K562 (cell line): ENCODE data around the gene GDF2. TPM values are rescaled to one million over a fixed set of nuclear protein-coding genes. Genes with fewer than 3 reads are reported as not detected.

Experiments
- ATAC-seq: fragments of 200-7000 bp; cut with Tn5 transposase; 3 replicates; pipeline ENCODE4 v1.9.1; 2020; ENCODE audit warnings: moderate library complexity
- BruUV-seq: library from RNA; stranded (reverse); fragments of 400-500 nt; replicated peaks from 2 replicates; lab custom pipeline; 2021; lab: Mats Ljungman, UMichigan
- CTCF ChIA-PET: fragments of 300-600 bp; formaldehyde crosslinking; extraction: SDS; loops from one replicate; lab custom pipeline; 2021; ENCODE audit warnings: low intra/inter-chr PET ratio; lab: Yijun Ruan, JAX
- POLR2A ChIA-PET: fragments of 300-600, 350-650 bp; sonication (Branson Sonifier 250); formaldehyde crosslinking; extraction: SDS; loops from one replicate; lab custom pipeline; 2021; ENCODE audit warnings: antibody characterized with exemption, inconsistent platforms; lab: Yijun Ruan, JAX
- DNase-seq, 4 experiments: peaks; one replicate each; pipeline versions ENCODE4 v3.0.0 to v3.0.0-alpha.2; 2011 to 2018; ENCODE audit warnings: low spot score in 3 of 4, mixed read lengths in 3 of 4; ENCODE audit errors: extremely low read depth in 1 of 4
- FAIRE-seq: peaks from 2 replicates; lab custom pipeline; 2011; peaks lifted over from hg19 to GRCh38; lab: Jason Lieb, UNC
- H2AFZ ChIP-seq: 2 replicates; pipeline ENCODE4 v1.6.0; 2011; ENCODE audit warnings: low read depth, low read length, control low read depth, inconsistent platforms
- H3K27ac ChIP-seq: fragments of 200-600 bp; 3 replicates; pipeline ENCODE4 v1.8.0; 2011; ENCODE audit warnings: low read depth, mild to moderate bottlenecking, control low read depth, inconsistent platforms, low read length, moderate library complexity, mixed read lengths; ENCODE audit errors: extremely low read depth
- H3K27me3 ChIP-seq, 2 experiments: fragments of 300-600 bp in 1 of 2; 2 replicates in 1 of 2; 3 replicates in 1 of 2; pipeline versions ENCODE4 v1.6.0 to v1.8.0; 2011; ENCODE audit warnings: inconsistent platforms in 2 of 2, low read length in 2 of 2, mild to moderate bottlenecking in 1 of 2, mixed read lengths in 1 of 2, moderate library complexity in 1 of 2; ENCODE audit not compliant: control insufficient read depth in 2 of 2, insufficient read depth in 2 of 2
- H3K36me3 ChIP-seq: fragments of 300-600 bp; 3 replicates; pipeline ENCODE4 v1.8.0; 2011; ENCODE audit warnings: mild to moderate bottlenecking, low read length, inconsistent platforms; ENCODE audit not compliant: control insufficient read depth, insufficient read depth
- H3K4me1 ChIP-seq, 2 experiments: fragments of 200-600 bp in 1 of 2; replicated peaks in 1 of 2; 2 replicates in 1 of 2; 3 replicates in 1 of 2; pipeline versions ENCODE4 v1.5.1 to v1.8.0; 2011; ENCODE audit warnings: inconsistent platforms in 2 of 2, low read length in 2 of 2, mild to moderate bottlenecking in 1 of 2, mixed read lengths in 1 of 2, moderate library complexity in 1 of 2; ENCODE audit not compliant: control insufficient read depth in 2 of 2, insufficient read depth in 2 of 2
- H3K4me2 ChIP-seq: 2 replicates; pipeline ENCODE4 v1.6.1; 2011; ENCODE audit warnings: low read length, control low read depth, inconsistent platforms, mixed read lengths; ENCODE audit not compliant: insufficient read depth
- H3K4me3 ChIP-seq: fragments of 200-600 bp; sonication (generic), shearing (Covaris generic); 2 replicates; pipeline ENCODE4 v1.5.1; 2016; ENCODE audit warnings: control low read depth, inconsistent platforms
- H3K79me2 ChIP-seq: fragments of 200-600 bp; 3 replicates; pipeline ENCODE4 v1.8.0; 2011; ENCODE audit warnings: low read length, inconsistent platforms; ENCODE audit not compliant: control insufficient read depth, insufficient read depth
- H3K9ac ChIP-seq, 2 experiments: 2 replicates each; pipeline versions ENCODE4 v1.6.0 to v1.6.1; 2011; ENCODE audit warnings: low read depth in 2 of 2, low read length in 2 of 2, control low read depth in 1 of 2, inconsistent platforms in 1 of 2, mild to moderate bottlenecking in 1 of 2, mixed read lengths in 1 of 2; ENCODE audit not compliant: insufficient read depth in 1 of 2
- H3K9me1 ChIP-seq: one replicate; pipeline ENCODE4 v1.6.0; 2011; ENCODE audit warnings: inconsistent platforms, mild to moderate bottlenecking, low read length, moderate library complexity; ENCODE audit not compliant: control insufficient read depth, insufficient read depth
- H3K9me3 ChIP-seq: replicated peaks from 2 replicates; pipeline ENCODE4 v1.5.1; 2011; ENCODE audit warnings: low read depth, low read length, inconsistent platforms; ENCODE audit not compliant: control insufficient read depth, insufficient read depth
- H4K20me1 ChIP-seq: replicated peaks from 2 replicates; pipeline ENCODE4 v1.6.1; 2011; ENCODE audit warnings: low read length, inconsistent platforms, mixed read lengths; ENCODE audit not compliant: control insufficient read depth, insufficient read depth
- BDP1 ChIP-seq: IDR thresholded peaks from 3 replicates; pipeline ENCODE4 v1.6.1; 2011; ENCODE audit not compliant: insufficient read length, insufficient read depth
- CHD1 ChIP-seq: fragments of 200-600 bp; sonication (generic); IDR thresholded peaks from one replicate; pipeline ENCODE4 v1.6.1; 2012; ENCODE audit warnings: mild to moderate bottlenecking, moderate library complexity, low read length, inconsistent platforms
- EP300 ChIP-seq: IDR thresholded peaks from 2 replicates; pipeline ENCODE4 v1.6.1; 2012; ENCODE audit warnings: low read length, improper control_type of control experiment
- MTA1 ChIP-seq: fragments of 450-650 bp; IDR thresholded peaks from 2 replicates; pipeline ENCODE4 v1.6.1; 2017; ENCODE audit warnings: borderline replicate concordance
- NFE2 ChIP-seq: IDR thresholded peaks from 2 replicates; pipeline ENCODE4 v1.6.1; 2014; ENCODE audit warnings: antibody characterized with exemption, low read depth
- POU5F1 ChIP-seq: fragments of 150-350 bp; IDR thresholded peaks from 2 replicates; pipeline ENCODE4 v1.6.1; 2014; ENCODE audit warnings: borderline replicate concordance, low read length, low read depth, mild to moderate bottlenecking; ENCODE audit not compliant: partially characterized antibody
- SMAD4 ChIP-seq: fragments of 250-450 bp; sonication (Bioruptor Pico); conservative IDR thresholded peaks from 2 replicates; pipeline ENCODE4 v1.8.0; 2021; ENCODE audit warnings: inconsistent platforms, mild to moderate bottlenecking, moderate library complexity
- SMARCA5 ChIP-seq: fragments of 450-650 bp; IDR thresholded peaks from 2 replicates; pipeline ENCODE4 v1.6.1; 2016
- SMC3 ChIP-seq: conservative IDR thresholded peaks from 2 replicates; pipeline ENCODE4 v1.6.1; 2011; ENCODE audit warnings: low read depth, low read length, improper control_type of control experiment; ENCODE audit not compliant: insufficient read depth
- ZSCAN29 ChIP-seq: fragments of 450-650 bp; IDR thresholded peaks from 2 replicates; pipeline ENCODE4 v1.6.1; 2017
- whole genome bisulfite sequencing: fragments of 100-300 bp; shearing (Covaris generic); methylation state at CpG from one replicate; pipeline ENCODE4 v1.1.6; 2016; ENCODE audit warnings: low coverage, mixed read lengths; ENCODE audit not compliant: insufficient coverage; ENCODE audit errors: missing lambda C conversion rate; 5-methylcytosine and 5-hydroxymethylcytosine counted together
- in situ Hi-C: fragments of 300-500 bp; cut with MboI; formaldehyde crosslinking; loops from 4 replicates; pipeline ENCODE4 v1.15.0; 2018; ENCODE audit warnings: inconsistent platforms, mixed read lengths
- intact Hi-C: fragments of 100-400 bp; cut with micrococcal nuclease; formaldehyde crosslinking; loops from 2 replicates; pipeline ENCODE4 v1.14.2; 2022
- polyA plus RNA-seq, 8 experiments: library from polyadenylated mRNA; depleted of rRNA in 4 of 8; stranded (reverse) in 5 of 8; unstranded in 3 of 8; fragments of >200 nt; fragmentation: Nextera tagmentation in 2 of 8; fragmentation: Illumina TruSeq in 1 of 8; extraction: Ambion mirVana in 2 of 8; extraction: Trizol in 1 of 8; gene quantifications; 2 replicates each; pipeline versions ENCODE4 v1.2.1 to v1.2.3, GENCODE V29; 2011 to 2014; ENCODE audit warnings: inconsistent platforms in 1 of 8, missing spikeins in 1 of 8
- total RNA-seq, 7 experiments: library from RNA; depleted of rRNA in 6 of 7; stranded (reverse); fragments of >200 nt in 6 of 7; fragmentation: Illumina TruSeq in 2 of 7; extraction: Trizol in 2 of 7; gene quantifications; 2 replicates each; pipeline versions ENCODE4 v1.2.1 to v1.2.3, GENCODE V29; 2011 to 2021; ENCODE audit warnings: low replicate concordance in 1 of 7
- TF ChIP-seq, protein P1 (sequence below): sonication (generic); IDR thresholded peaks from 2 replicates; pipeline ENCODE4 v1.6.1; 2016
- TF ChIP-seq, protein P2 (sequence below), 2 experiments: fragments of 200-800 bp in 1 of 2; sonication (Bioruptor generic) in 1 of 2; sonication (generic) in 1 of 2; formaldehyde crosslinking in 1 of 2; IDR thresholded peaks in 1 of 2; conservative IDR thresholded peaks in 1 of 2; 2 replicates each; pipeline versions ENCODE4 v1.5.0 to v1.6.1; 2016 to 2020; ENCODE audit warnings: missing compliant biosample characterization in 1 of 2, missing genetic modification characterization in 1 of 2, missing genetic modification reagents in 1 of 2
- TF ChIP-seq, protein P3 (sequence below): fragments of 250-450 bp; sonication (Bioruptor Pico); IDR thresholded peaks from 2 replicates; pipeline ENCODE4 v1.8.0; 2021; ENCODE audit warnings: moderate library complexity, mild to moderate bottlenecking, inconsistent platforms
- TF ChIP-seq, protein P4 (sequence below): sonication (generic); formaldehyde crosslinking; IDR thresholded peaks from 2 replicates; pipeline ENCODE4 v1.8.0; 2022; ENCODE audit warnings: mild to moderate bottlenecking, missing genetic modification reagents
- TF ChIP-seq, protein P5 (sequence below): fragments of 450-650 bp; conservative IDR thresholded peaks from 2 replicates; pipeline ENCODE4 v1.6.1; 2016; ENCODE audit warnings: missing genetic modification characterization, low read depth, mild to moderate bottlenecking, control low read depth, missing compliant biosample characterization

The GDF2 gene
- total and polyA plus RNA-seq, 9 of the 15 experiments (the other 6 are each of a cell fraction or from before 2014, with no cell fraction given) = 0.08 to 0.58 (median 0.27) TPM; not detected in 2

DNA sequence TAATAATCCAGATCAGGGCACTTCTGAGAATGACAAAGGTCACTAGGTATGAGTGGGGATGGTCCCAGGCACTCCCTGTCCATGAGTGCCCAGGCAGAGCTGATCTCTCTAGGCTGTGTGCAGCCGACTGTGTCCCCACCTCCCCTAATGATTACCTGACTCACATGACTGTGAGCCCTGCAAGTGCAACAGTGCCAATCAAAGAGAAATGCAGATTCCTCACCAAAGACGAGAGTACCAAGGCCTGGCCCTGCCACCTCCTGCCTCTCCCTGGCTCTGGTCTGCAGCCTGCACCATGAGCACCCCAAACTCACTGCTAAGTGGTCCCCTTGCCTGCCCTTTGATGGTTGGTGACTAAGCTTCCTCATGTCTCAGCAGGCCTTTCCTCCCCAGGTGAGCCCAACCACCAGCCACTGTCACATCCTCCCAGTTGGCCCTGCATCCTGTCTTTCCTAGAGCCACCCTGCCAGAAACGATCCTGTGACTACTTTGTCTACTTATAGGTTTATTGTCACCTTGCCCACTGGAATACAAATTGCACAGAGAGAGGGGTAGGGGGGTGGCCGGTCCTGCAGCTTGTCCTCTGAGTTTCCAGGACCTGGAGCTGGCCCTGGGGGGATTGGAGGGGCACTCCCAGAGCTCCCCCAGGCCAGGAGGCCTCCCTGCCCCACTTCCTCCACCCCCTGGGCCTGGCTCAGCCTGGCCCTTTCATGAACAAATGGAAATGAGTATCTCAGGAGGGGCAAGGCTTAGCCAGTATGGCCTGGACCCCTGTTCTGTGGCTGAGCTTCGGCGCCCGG is 44.7 kb upstream of the GDF2 start:
- no peaks in the 10 kb centered on the region for H3K79me2 ChIP-seq
- H3K27me3 ChIP-seq = peaks cover 5 to 40% of the 10 kb centered on the region in 2 experiments; a peak in 3 of 5 replicates
- DNase-seq (no peak), FAIRE-seq (no peak), ATAC-seq (no peak)
- in situ Hi-C loops (no loop called here), intact Hi-C loops (no loop called here)
- no peak overlapping the region for H3K27ac ChIP-seq
- WGBS = 12% methylated on average over 7 of the region's 7 CpGs
- no peaks in the 10 kb centered on the region for H3K9me1 ChIP-seq
- no peaks in the 10 kb centered on the region for H3K36me3 ChIP-seq
- H3K9ac ChIP-seq = peak overlapping the region in 1 of 2 experiments; percentile 17; a peak in 1 of 4 replicates
- no peaks in the 10 kb centered on the region for H3K9me3 ChIP-seq
- H3K4me2 ChIP-seq = no peak overlapping the region
- CTCF ChIA-PET = no interaction called here
- BruUV-seq = no TSS peak
- no peak overlapping the region for H2AFZ ChIP-seq
- no peak overlapping the region for H3K4me3 ChIP-seq
- 0 out of 2 replicates have a peak, but pooled peaks cover 5% of the 10 kb centered on the region for H4K20me1 ChIP-seq
- POLR2A ChIA-PET = interaction anchor here (1.1 to 1.4 kb wide), 2 partner anchors 9 to 10 kb away, joined by 4 read pairs; no protein-coding TSS in a partner anchor
- H3K4me1 ChIP-seq = peaks cover 0 to 5% of the 10 kb centered on the region in 2 experiments; a peak in 2 of 5 replicates
- TF ChIP-seq BDP1 (no peak), MTA1 (no peak), SMAD4 (CRISPR knock-in tag) (no peak), NFE2 (no peak), POU5F1 (no peak), CHD1 (no peak), SMC3 (no peak), ZSCAN29 (no peak), SMARCA5 (no peak), EP300 (no peak)
- TF ChIP-seq, protein P1, sequence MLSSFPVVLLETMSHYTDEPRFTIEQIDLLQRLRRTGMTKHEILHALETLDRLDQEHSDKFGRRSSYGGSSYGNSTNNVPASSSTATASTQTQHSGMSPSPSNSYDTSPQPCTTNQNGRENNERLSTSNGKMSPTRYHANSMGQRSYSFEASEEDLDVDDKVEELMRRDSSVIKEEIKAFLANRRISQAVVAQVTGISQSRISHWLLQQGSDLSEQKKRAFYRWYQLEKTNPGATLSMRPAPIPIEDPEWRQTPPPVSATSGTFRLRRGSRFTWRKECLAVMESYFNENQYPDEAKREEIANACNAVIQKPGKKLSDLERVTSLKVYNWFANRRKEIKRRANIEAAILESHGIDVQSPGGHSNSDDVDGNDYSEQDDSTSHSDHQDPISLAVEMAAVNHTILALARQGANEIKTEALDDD = no peak
- TF ChIP-seq, protein P2, sequence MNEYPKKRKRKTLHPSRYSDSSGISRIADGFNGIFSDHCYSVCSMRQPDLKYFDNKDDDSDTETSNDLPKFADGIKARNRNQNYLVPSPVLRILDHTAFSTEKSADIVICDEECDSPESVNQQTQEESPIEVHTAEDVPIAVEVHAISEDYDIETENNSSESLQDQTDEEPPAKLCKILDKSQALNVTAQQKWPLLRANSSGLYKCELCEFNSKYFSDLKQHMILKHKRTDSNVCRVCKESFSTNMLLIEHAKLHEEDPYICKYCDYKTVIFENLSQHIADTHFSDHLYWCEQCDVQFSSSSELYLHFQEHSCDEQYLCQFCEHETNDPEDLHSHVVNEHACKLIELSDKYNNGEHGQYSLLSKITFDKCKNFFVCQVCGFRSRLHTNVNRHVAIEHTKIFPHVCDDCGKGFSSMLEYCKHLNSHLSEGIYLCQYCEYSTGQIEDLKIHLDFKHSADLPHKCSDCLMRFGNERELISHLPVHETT (CRISPR knock-in tag; conservative IDR thresholded peaks at IDR 0.05 in 1 of 2, IDR thresholded peaks at IDR 0.05 in 1 of 2) = no peak
- TF ChIP-seq, protein P3, sequence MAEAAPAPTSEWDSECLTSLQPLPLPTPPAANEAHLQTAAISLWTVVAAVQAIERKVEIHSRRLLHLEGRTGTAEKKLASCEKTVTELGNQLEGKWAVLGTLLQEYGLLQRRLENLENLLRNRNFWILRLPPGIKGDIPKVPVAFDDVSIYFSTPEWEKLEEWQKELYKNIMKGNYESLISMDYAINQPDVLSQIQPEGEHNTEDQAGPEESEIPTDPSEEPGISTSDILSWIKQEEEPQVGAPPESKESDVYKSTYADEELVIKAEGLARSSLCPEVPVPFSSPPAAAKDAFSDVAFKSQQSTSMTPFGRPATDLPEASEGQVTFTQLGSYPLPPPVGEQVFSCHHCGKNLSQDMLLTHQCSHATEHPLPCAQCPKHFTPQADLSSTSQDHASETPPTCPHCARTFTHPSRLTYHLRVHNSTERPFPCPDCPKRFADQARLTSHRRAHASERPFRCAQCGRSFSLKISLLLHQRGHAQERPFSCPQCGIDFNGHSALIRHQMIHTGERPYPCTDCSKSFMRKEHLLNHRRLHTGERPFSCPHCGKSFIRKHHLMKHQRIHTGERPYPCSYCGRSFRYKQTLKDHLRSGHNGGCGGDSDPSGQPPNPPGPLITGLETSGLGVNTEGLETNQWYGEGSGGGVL (CRISPR knock-in tag) = no peak
- TF ChIP-seq, protein P4, sequence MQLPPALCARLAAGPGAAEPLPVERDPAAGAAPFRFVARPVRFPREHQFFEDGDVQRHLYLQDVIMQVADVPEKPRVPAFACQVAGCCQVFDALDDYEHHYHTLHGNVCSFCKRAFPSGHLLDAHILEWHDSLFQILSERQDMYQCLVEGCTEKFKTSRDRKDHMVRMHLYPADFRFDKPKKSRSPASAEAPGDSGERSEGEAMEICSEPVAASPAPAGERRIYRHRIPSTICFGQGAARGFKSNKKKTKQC (CRISPR knock-in tag) = no peak
- TF ChIP-seq, protein P5, sequence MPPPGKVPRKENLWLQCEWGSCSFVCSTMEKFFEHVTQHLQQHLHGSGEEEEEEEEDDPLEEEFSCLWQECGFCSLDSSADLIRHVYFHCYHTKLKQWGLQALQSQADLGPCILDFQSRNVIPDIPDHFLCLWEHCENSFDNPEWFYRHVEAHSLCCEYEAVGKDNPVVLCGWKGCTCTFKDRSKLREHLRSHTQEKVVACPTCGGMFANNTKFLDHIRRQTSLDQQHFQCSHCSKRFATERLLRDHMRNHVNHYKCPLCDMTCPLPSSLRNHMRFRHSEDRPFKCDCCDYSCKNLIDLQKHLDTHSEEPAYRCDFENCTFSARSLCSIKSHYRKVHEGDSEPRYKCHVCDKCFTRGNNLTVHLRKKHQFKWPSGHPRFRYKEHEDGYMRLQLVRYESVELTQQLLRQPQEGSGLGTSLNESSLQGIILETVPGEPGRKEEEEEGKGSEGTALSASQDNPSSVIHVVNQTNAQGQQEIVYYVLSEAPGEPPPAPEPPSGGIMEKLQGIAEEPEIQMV (tag) = no peak
